Activated CD4-positive, alpha-beta T cell treated with anti-CD3 and anti-CD28 coated beads, Interleukin-2, amount 10 ng/mL, durations not matched to agents 24 days and 14 days (primary cell): ENCODE data around the gene HSPB1. TPM values are rescaled to one million over a fixed set of nuclear protein-coding genes. Genes with fewer than 3 reads are reported as not detected.
A peak's percentile ranks its signal among the peaks of the same experiment; 100 is the strongest.
"Not testable (repeated sequence)": the region's sequence is repeated elsewhere in the genome, so short reads cannot be mapped to it uniquely, and the experiment has no call there.

ENCODE experiments used
- DNase-seq: peaks from one replicate; pipeline ENCODE4 v3.0.0; 2022
- H3K27ac Mint-ChIP-seq: one replicate; pipeline ENCODE4 v1.8.0; 2022; ENCODE audit warnings: mild to moderate bottlenecking, mixed read lengths
- H3K27me3 Mint-ChIP-seq: one replicate; pipeline ENCODE4 v1.8.0; 2022; ENCODE audit warnings: mixed read lengths
- H3K36me3 Mint-ChIP-seq: one replicate; pipeline ENCODE4 v1.8.0; 2022; ENCODE audit warnings: low read depth, mild to moderate bottlenecking, mixed read lengths
- H3K4me1 Mint-ChIP-seq: one replicate; pipeline ENCODE4 v1.8.0; 2021; ENCODE audit warnings: mixed read lengths
- H3K4me3 Mint-ChIP-seq: one replicate; pipeline ENCODE4 v1.8.0; 2022; ENCODE audit warnings: mild to moderate bottlenecking, moderate library complexity, mixed read lengths
- H3K9me3 Mint-ChIP-seq: one replicate; pipeline ENCODE4 v1.8.0; 2021; ENCODE audit warnings: mixed read lengths
- intact Hi-C: fragments of 100-400 bp; cut with micrococcal nuclease; formaldehyde crosslinking; loops from one replicate; pipeline ENCODE4 v1.15.1; 2023
- total RNA-seq: library from RNA; stranded (reverse); gene quantifications from 2 replicates; pipeline ENCODE4 v1.2.3, GENCODE V29; 2022

HSPB1 gene
- total RNA-seq, 1 donor from 2014 or later, result 112 TPM

DNA sequence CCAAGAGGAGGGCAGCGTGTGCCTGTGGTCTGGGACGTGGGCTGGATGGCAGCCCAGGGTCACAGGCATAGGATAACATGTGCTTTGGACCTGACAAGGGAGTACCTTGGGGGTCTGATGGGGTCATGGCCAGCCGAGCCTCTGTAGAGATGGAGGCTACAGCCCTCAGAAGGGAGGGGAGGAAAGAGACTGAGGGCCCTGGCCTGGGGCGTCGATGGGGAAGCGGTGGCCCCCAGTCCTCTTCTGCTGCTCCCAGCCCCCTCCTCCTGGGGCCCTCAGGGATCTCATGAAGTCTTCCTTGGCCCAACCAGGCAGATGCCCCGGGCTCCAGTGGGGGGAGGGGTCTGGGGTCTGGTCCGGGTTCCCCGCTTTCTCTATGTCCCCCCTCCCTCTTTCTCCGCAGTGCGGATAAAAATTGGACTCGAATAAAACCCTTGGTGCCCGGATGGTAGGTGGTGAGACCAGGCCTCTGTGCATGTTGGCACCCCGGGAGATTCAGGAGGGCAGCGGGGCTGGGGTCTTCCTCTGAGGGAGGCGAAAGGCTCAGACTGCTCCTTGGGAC is 15.6 kb upstream of the HSPB1 start:
- Mint-ChIP-seq H3K4me1 (peaks cover 15% of the 10 kb centered on the region), H3K9me3 (no peaks in the 10 kb centered on the region), H3K27ac (no peak overlapping the region), H3K36me3 (no peaks in the 10 kb centered on the region), H3K27me3 (peaks cover 25% of the 10 kb centered on the region), H3K4me3 (no peak overlapping the region)
- intact Hi-C loops, result no loop called here
- DNase-seq, result no peak

DNA sequence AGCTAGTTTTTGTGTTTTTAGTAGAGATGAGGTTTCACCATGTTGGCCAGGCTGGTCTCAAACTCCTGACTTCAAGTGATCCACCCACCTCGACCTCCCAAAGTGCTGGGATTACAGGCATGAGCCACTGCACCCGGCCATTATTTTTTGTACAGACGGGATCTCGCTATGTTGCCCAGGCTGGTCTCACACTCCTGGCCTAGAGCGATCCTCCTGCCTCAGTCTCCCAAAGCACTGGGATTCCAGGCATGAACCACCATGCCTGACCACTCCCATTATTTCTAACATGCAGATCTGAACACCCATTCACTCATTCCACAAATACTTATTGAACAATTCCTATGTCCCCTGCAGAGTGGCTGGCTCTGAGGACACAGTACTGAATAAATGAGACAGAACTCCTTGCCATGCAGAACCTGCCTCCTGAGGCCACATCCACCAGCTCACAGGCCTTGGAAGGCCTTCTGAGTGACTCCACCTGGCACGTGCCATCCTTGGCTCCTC is 11.6 kb upstream of the HSPB1 start:
- not testable (repeated sequence) for H3K36me3 Mint-ChIP-seq, H3K27me3 Mint-ChIP-seq, DNase-seq, H3K9me3 Mint-ChIP-seq
- peak overlapping the region; percentile 33 for H3K4me3 Mint-ChIP-seq
- peak overlapping the region; percentile 77 for H3K27ac Mint-ChIP-seq
- H3K4me1 Mint-ChIP-seq, result peaks cover 16% of the 10 kb centered on the region
- intact Hi-C loops, result loop anchor here (1.0 to 2.0 kb wide), 5 partner anchors 12 to 68 kb away; partner anchors contain the start of gene YWHAG

DNA sequence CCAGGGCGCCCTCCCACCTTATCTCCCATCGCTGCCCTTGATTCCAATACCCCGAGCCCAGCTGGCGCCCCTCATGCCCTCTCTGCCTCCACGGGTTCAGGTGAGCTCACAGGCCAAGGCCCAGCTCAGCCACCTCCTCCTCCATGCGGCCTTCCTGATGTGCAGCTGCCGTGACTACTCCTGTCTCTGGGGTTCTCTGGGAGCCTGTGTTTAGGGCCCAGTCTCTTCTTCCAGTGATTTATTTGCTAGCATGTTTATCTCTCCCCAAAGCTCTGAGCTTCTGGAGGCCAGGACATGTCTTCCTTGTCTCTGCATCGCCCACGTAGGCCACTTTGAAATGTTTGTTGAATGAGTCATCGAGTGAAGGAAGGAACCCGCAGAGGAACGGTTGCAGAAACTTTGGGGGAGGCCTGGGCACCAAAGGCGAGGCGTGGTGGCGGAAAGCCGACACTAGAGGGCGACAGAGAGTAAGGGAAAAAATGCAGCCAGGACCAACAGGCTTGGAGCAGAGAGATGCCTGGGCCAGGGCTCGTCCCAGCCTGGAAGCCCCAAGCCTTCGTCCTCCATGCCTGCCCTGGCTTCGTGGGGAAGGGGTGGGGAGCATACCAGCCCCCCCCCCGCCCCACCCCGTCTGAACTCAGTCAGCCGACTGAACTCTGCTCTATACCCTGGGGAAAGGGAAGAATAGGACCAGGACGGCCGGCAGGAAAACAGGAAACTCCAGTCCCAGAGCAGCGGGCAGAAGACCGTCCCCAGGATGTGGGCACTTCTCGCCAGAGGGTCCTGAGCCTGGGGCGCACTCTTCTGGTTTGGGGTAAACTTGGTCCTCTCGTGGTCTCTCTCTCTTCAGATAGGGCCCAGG is 10.9 kb upstream of the HSPB1 start:
- Mint-ChIP-seq H3K36me3 (no peaks in the 10 kb centered on the region), H3K27ac (peak overlapping the region; percentile 77), H3K4me3 (peak overlapping the region; percentile 33), H3K9me3 (no peaks in the 10 kb centered on the region), H3K4me1 (peaks cover 16% of the 10 kb centered on the region), H3K27me3 (no peaks in the 10 kb centered on the region)
- intact Hi-C loops, result loop anchor here (1.0 to 2.0 kb wide), 5 partner anchors 12 to 67 kb away; partner anchors contain the start of gene YWHAG
- DNase-seq, result peak; percentile 97

DNA sequence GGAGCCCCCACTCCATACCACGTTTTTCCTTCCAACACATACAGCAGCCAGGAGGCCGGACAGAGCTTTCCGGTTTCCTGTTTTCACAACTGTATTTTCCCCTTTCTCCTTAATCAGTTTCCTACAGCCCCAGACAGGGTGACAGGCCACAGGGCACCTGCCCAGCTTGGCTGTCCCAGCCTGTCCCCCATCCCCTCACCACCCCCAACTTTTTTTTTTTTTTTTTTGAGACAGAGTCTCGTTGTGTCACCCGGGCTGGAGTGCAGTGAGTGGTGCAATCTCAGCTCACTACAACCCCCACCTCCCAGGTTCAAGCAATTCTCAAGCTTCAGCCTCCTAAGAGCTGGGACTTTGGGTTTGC is 10.3 kb upstream of the HSPB1 start:
- H3K9me3 Mint-ChIP-seq, result no peaks in the 10 kb centered on the region
- peak overlapping the region; percentile 15 for H3K4me3 Mint-ChIP-seq
- no peaks in the 10 kb centered on the region for H3K27me3 Mint-ChIP-seq
- H3K27ac Mint-ChIP-seq, result peak overlapping the region; percentile 20
- H3K36me3 Mint-ChIP-seq, result no peaks in the 10 kb centered on the region
- DNase-seq, result no peak
- intact Hi-C loops, result no loop called here
- peaks cover 16% of the 10 kb centered on the region for H3K4me1 Mint-ChIP-seq

DNA sequence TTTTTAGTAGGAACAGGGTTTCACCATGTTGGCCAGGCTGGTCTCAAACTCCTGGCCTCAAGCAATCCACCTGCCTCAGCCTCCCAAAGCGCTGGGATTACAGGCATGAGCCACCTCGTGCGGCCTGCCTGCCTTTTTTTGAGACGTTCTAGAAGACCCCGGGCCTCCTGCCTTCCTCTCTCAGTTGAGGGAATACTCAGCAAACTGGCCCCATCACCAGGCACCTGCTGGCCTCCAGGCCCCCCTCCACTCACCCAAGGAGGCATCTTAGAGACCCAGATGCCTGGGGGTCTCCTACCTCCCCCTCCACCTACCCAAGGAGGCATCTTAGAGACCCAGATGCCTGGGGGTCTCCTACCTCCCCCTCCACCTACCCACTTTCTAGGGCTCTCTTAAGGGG is 9.6 kb upstream of the HSPB1 start:
- H3K4me3 Mint-ChIP-seq, intact Hi-C loops, H3K9me3 Mint-ChIP-seq, H3K27me3 Mint-ChIP-seq, H3K36me3 Mint-ChIP-seq, H3K27ac Mint-ChIP-seq, DNase-seq: not testable (repeated sequence)
- peaks cover 16% of the 10 kb centered on the region for H3K4me1 Mint-ChIP-seq

- intact Hi-C loops, result no loop called here
- no peak for DNase-seq
Observed at GRCh38 chr7:76293407-76293901, 9.0 kb upstream of the HSPB1 start.

DNA sequence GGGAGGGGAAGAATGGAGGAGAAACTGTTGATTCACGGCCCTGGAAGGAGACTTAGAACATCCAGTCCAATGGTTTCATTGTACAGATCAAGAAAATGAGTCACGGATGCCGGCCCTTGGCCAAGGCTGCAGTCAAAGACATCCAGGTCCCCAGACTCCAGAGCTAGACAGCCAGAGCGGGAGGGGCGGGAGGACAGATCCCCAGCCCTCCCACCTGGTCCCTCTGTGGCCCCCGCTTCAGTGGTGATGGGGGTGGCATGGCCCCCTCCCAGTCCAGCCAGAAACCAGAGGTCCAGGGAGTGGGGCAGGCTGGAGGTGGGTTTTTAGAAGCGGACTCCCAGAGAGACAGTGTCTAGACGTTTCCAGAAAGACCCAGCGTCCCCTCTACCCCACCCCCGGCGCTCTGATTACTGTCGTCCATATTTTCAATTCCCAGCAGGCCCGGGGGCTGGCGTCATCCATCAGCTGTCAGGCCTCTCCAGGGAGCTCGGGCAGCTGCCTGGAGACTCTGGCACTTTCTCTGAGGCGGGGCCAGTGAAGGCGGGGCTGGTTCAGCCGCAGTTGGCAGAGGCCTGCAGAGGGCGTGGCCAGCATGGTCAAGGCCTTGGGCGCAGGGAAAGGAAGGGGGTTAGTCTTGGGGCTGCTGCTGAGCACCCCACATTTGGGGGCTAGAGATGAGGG is 8.0 kb upstream of the HSPB1 start:
- H3K4me1 Mint-ChIP-seq, result peaks cover 14% of the 10 kb centered on the region
- H3K9me3 Mint-ChIP-seq, result no peaks in the 10 kb centered on the region
- no peaks in the 10 kb centered on the region for H3K27me3 Mint-ChIP-seq
- no peak overlapping the region for H3K27ac Mint-ChIP-seq
- intact Hi-C loops, result no loop called here
- H3K36me3 Mint-ChIP-seq, result no peaks in the 10 kb centered on the region
- no peak for DNase-seq
- no peak overlapping the region for H3K4me3 Mint-ChIP-seq

More at GRCh38 chr7:76293407-76293901, 9.0 kb upstream of the HSPB1 start:
- Mint-ChIP-seq H3K27me3 (no peaks in the 10 kb centered on the region), H3K36me3 (no peaks in the 10 kb centered on the region), H3K4me1 (peaks cover 16% of the 10 kb centered on the region), H3K27ac (peak overlapping the region; percentile 19), H3K9me3 (no peaks in the 10 kb centered on the region), H3K4me3 (no peak overlapping the region)

GRCh38 chr7:76296743-76297740 is 5.4 kb upstream of the HSPB1 start:
- Mint-ChIP-seq H3K27ac (no peak overlapping the region), H3K27me3 (peaks cover 3% of the 10 kb centered on the region)

GRCh38 chr7:76300166-76300731 is 2.2 kb upstream of the HSPB1 start:
- Mint-ChIP-seq H3K4me3 (no peak overlapping the region), H3K36me3 (peaks cover 11% of the 10 kb centered on the region), H3K9me3 (no peaks in the 10 kb centered on the region), H3K27me3 (peaks cover 9% of the 10 kb centered on the region), H3K4me1 (peaks cover 16% of the 10 kb centered on the region), H3K27ac (no peak overlapping the region)
- intact Hi-C loops, result no loop called here
- no peak for DNase-seq

More at GRCh38 chr7:76296743-76297740, 5.4 kb upstream of the HSPB1 start:
- Mint-ChIP-seq H3K4me1 (peaks cover 3% of the 10 kb centered on the region), H3K36me3 (no peaks in the 10 kb centered on the region), H3K9me3 (no peaks in the 10 kb centered on the region), H3K4me3 (no peak overlapping the region)
- no peak for DNase-seq
- intact Hi-C loops, result no loop called here

- Mint-ChIP-seq H3K9me3 (no peaks in the 10 kb centered on the region), H3K27ac (no peak overlapping the region), H3K36me3 (peaks cover 11% of the 10 kb centered on the region), H3K4me3 (no peak overlapping the region), H3K27me3 (peaks cover 9% of the 10 kb centered on the region), H3K4me1 (peaks cover 16% of the 10 kb centered on the region)
- no peak for DNase-seq
- intact Hi-C loops, result no loop called here
Observed at GRCh38 chr7:76301000-76301399, 1.5 kb upstream of the HSPB1 start.

DNA sequence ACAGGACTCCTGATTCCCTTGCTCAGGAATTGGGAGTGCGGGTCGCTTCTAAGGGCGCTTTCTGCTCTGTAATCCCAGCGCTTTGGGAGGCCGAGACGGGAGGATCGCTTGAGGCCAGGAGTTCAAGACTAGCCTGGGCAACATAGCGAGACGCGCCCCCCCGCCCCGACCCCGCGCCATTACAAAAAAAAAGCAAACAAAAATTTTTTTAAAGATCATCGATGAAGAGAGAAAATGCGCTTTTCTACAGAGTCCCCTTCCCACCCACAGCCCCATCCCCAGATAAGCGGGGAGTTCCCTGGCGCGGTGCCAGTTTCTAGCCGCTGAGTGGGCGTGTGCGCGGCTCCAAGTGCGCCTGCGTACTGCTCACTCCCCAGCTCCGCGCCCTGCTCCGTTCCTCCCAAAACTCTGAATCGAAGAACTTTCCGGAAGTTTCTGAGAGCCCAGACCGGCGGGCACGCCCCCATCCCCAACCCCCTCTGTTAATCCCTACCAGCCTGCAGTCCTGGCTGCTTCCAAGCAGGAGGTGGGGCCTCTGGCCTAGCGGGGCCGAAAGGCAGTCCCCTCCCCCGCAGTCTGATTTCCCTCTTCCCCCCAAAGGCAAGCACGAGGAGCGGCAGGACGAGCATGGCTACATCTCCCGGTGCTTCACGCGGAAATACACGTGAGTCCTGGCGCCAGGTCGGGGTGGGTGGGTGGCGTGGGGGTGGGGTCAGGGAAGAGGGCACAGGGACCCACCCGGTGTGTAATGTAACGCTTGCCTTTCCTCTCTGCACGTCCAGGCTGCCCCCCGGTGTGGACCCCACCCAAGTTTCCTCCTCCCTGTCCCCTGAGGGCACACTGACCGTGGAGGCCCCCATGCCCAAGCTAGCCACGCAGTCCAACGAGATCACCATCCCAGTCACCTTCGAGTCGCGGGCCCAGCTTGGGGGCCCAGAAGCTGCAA is 1.0 kb downstream of the HSPB1 start:
- Mint-ChIP-seq H3K9me3 (no peaks in the 10 kb centered on the region), H3K27ac (peak overlapping the region; percentile 92), H3K27me3 (peaks cover 9% of the 10 kb centered on the region), H3K4me3 (peak overlapping the region; percentile 93), H3K36me3 (peaks cover 11% of the 10 kb centered on the region), H3K4me1 (peaks cover 16% of the 10 kb centered on the region)
- intact Hi-C loops, result loop anchor here (1.0 kb wide), 2 partner anchors 11 to 12 kb away; no protein-coding TSS in a partner anchor
- peak; percentile 92 for DNase-seq

GRCh38 chr7:76304888-76305375 is 2.5 kb downstream of the HSPB1 start:
- Mint-ChIP-seq H3K27me3 (peaks cover 9% of the 10 kb centered on the region), H3K27ac (no peak overlapping the region), H3K9me3 (no peaks in the 10 kb centered on the region), H3K36me3 (peaks cover 11% of the 10 kb centered on the region), H3K4me1 (peaks cover 16% of the 10 kb centered on the region), H3K4me3 (peak overlapping the region; percentile 19)
- intact Hi-C loops, result no loop called here
- DNase-seq, result peak; percentile 58
